NCI-H1105 (cell line): ENCODE measurements around the gene PODNL1.
"Not testable (repeated sequence)": the region's sequence is repeated elsewhere in the genome, so short reads cannot be mapped to it uniquely, and the experiment has no call there.

ENCODE experiments used
- DNase-seq: peaks from one replicate; lab custom pipeline; 2025; lab: John Stamatoyannopoulos, UW

The PODNL1 gene

GRCh38 chr19:13923194-13923987, 14.8 kb downstream of the PODNL1 start:
- DNase-seq, result no peak

- not testable (repeated sequence) for DNase-seq
These were observed 16.1 kb downstream of the PODNL1 start for GRCh38 chr19:13922118-13922517.

GRCh38 chr19:13920940-13921747, 17.1 kb downstream of the PODNL1 start:
- DNase-seq, result no peak

GRCh38 chr19:13920524-13920923, 17.7 kb downstream of the PODNL1 start:
- no peak for DNase-seq

GRCh38 chr19:13918726-13919411, 19.3 kb downstream of the PODNL1 start:
- DNase-seq, result no peak

- no peak for DNase-seq
These were observed 20.3 kb downstream of the PODNL1 start for GRCh38 chr19:13917888-13918406.

- no peak for DNase-seq
These were observed 23.4 kb downstream of the PODNL1 start for GRCh38 chr19:13914777-13915176.

GRCh38 chr19:13913352-13913751, 24.9 kb downstream of the PODNL1 start:
- no peak for DNase-seq

- no peak for DNase-seq
These were observed 28.8 kb downstream of the PODNL1 start for GRCh38 chr19:13909430-13909829.

GRCh38 chr19:13908674-13909073, 29.5 kb downstream of the PODNL1 start:
- DNase-seq, result no peak

- no peak for DNase-seq
These were observed 31.3 kb downstream of the PODNL1 start for GRCh38 chr19:13906910-13907309.

GRCh38 chr19:13906521-13906904, 31.7 kb downstream of the PODNL1 start:
- no peak for DNase-seq

- DNase-seq, result peak; percentile 93
These were observed 32.3 kb downstream of the PODNL1 start, which contains the start of the genes BRME1 and CC2D1A for GRCh38 chr19:13905634-13906520. Gene BRME1 (minus strand): TSS chr19:13906117. CDS start chr19:13904892, 1,225 bp downstream. Gene CC2D1A (plus strand): TSS chr19:13906201. CDS start chr19:13906442, 241 bp downstream.

GRCh38 chr19:13902993-13903555, 35.1 kb downstream of the PODNL1 start:
- DNase-seq, result no peak

- no peak for DNase-seq
These were observed 38.2 kb downstream of the PODNL1 start for GRCh38 chr19:13899912-13900584.

GRCh38 chr19:13899393-13899792, 38.8 kb downstream of the PODNL1 start:
- no peak for DNase-seq

GRCh38 chr19:13896227-13896626, 42.0 kb downstream of the PODNL1 start:
- no peak for DNase-seq

GRCh38 chr19:13894552-13894951, 43.7 kb downstream of the PODNL1 start:
- DNase-seq, result no peak

- DNase-seq, result no peak
These were observed 45.3 kb downstream of the PODNL1 start for GRCh38 chr19:13892870-13893269.

- DNase-seq, result no peak
These were observed 48.1 kb downstream of the PODNL1 start for GRCh38 chr19:13890136-13890535.
